ENCODE measurements around the gene CHI3L2.

DNA sequence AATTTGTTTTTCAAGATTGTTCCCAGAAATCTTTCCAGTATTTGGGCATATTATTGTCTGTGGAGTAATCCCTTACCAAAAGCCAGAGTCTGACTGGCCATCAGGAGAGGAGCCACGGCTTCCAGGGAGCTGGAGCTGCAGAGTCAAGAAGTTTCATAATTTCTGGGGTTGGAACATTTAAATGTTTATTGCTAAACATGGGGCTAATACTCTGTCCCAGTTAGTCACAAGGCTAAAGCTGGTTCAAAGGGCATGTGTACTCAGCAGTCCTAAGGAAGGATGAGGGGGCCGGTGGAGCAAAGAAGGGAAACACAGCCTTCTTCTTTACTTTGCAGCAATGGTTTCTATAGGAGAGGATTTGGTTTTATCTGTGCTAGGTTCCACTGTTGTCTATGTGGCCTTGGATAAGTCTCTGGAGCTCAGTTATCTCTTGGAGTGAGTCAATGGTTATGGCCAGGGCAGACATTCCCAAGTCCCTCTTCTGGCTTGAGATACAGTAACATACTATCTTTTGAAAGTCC lies 36.5 kb upstream of the CHI3L2 start:
- TF ChIP-seq CTCF (IDR thresholded peaks at IDR 0.05; ENCODE audit: insufficient read depth, low read depth, low read length) (no peak), EZH2 (IDR thresholded peaks at IDR 0.05; ENCODE audit: insufficient read depth, low read length) (no peak)

All from astrocyte (in vitro differentiated cells and primary cell).